DOHH2 (cell line): ENCODE results near the gene PIP4K2C.

Experiments used
- EZH2phosphoT487 ChIP-seq: fragments of 200-600 bp; sonication (generic); IDR thresholded peaks from 2 replicates; pipeline ENCODE4 v1.6.1; 2017; ENCODE audit warnings: borderline replicate concordance, mild to moderate bottlenecking, antibody characterized with exemption, low read length, moderate library complexity, mixed read lengths
- TF ChIP-seq, protein P1 (sequence below): fragments of 200-600 bp; sonication (generic); IDR thresholded peaks from one replicate; pipeline ENCODE4 v1.5.1; 2014; ENCODE audit warnings: antibody characterized with exemption, mild to moderate bottlenecking, low read depth, low read length; ENCODE audit not compliant: poor library complexity, severe bottlenecking

GRCh38 chr12:57571926-57572762 lies 18.8 kb upstream of the PIP4K2C start:
- TF ChIP-seq, protein P1, sequence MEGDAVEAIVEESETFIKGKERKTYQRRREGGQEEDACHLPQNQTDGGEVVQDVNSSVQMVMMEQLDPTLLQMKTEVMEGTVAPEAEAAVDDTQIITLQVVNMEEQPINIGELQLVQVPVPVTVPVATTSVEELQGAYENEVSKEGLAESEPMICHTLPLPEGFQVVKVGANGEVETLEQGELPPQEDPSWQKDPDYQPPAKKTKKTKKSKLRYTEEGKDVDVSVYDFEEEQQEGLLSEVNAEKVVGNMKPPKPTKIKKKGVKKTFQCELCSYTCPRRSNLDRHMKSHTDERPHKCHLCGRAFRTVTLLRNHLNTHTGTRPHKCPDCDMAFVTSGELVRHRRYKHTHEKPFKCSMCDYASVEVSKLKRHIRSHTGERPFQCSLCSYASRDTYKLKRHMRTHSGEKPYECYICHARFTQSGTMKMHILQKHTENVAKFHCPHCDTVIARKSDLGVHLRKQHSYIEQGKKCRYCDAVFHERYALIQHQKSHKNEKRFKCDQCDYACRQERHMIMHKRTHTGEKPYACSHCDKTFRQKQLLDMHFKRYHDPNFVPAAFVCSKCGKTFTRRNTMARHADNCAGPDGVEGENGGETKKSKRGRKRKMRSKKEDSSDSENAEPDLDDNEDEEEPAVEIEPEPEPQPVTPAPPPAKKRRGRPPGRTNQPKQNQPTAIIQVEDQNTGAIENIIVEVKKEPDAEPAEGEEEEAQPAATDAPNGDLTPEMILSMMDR: no peak
- no peak for TF ChIP-seq EZH2phosphoT487
